B cell (primary cell): ENCODE measurements around the gene TEP1. TPM values are rescaled to one million over a fixed set of nuclear protein-coding genes. Genes with fewer than 3 reads are reported as not detected.

Experiments used
- ATAC-seq: fragments of 200-7000 bp; cut with Tn5 transposase; one replicate; pipeline ENCODE4 v1.10.0; 2021; ENCODE audit warnings: low read depth, mild to moderate bottlenecking, moderate number of reproducible peaks, moderate library complexity
- CTCF ChIA-PET: fragments of 350-600 bp; sonication (Branson Sonifier 250); formaldehyde crosslinking; loops from one replicate; lab custom pipeline; 2021; ENCODE audit warnings: antibody characterized with exemption, inconsistent platforms; lab: Charles Lee
- POLR2A ChIA-PET: fragments of 350-600 bp; sonication (Branson Sonifier 250); formaldehyde crosslinking; loops from one replicate; lab custom pipeline; 2021; ENCODE audit warnings: antibody characterized with exemption; lab: Charles Lee
- DNase-seq: peaks from one replicate; pipeline ENCODE4 v3.0.0; 2013
- H2AFZ ChIP-seq: 2 replicates; pipeline ENCODE4 v1.6.1; 2012; ENCODE audit warnings: mild to moderate bottlenecking, low read depth, low read length; ENCODE audit not compliant: insufficient read depth, poor library complexity, severe bottlenecking
- H3K27ac ChIP-seq, 2 donors: 1 replicate in 1 of 2; 2 replicates in 1 of 2; pipeline ENCODE4 v1.5.1; 2012 to 2013; ENCODE audit warnings: low read length in 2 of 2, mild to moderate bottlenecking in 2 of 2, moderate library complexity in 1 of 2
- H3K27me3 ChIP-seq, 4 experiments: fragments of 200-600 bp in 1 of 4; sonication (generic) in 1 of 4; replicated peaks in 1 of 4; 1 replicate in 2 of 4; 2 replicates in 2 of 4; pipeline versions ENCODE4 v1.6.1 to v1.7.0; 2013 to 2016; ENCODE audit warnings: low read length in 3 of 4, mild to moderate bottlenecking in 2 of 4, mixed read lengths in 1 of 4, moderate library complexity in 1 of 4; ENCODE audit not compliant: insufficient read depth in 4 of 4, control insufficient read depth in 3 of 4; ENCODE audit errors: control extremely low read depth in 1 of 4
- H3K36me3 ChIP-seq, 2 experiments: replicated peaks in 1 of 2; 1 replicate in 1 of 2; 2 replicates in 1 of 2; pipeline versions ENCODE4 v1.6.1 to v1.7.1; 2013; ENCODE audit warnings: low read length in 1 of 2; ENCODE audit not compliant: insufficient read depth in 2 of 2, control insufficient read depth in 1 of 2; ENCODE audit errors: control extremely low read depth in 1 of 2, extremely low read depth in 1 of 2
- H3K4me1 ChIP-seq, 2 donors: fragments of 200-600 bp in 1 of 2; sonication (generic) in 1 of 2; 1 replicate in 1 of 2; 2 replicates in 1 of 2; pipeline versions ENCODE4 v1.5.1 to v1.6.1; 2013 to 2017; ENCODE audit warnings: low read length in 2 of 2; ENCODE audit not compliant: control insufficient read depth in 2 of 2, insufficient read depth in 2 of 2
- H3K4me2 ChIP-seq: replicated peaks from 2 replicates; pipeline ENCODE3; 2012; ENCODE audit warnings: mild to moderate bottlenecking, low read depth, low read length; ENCODE audit not compliant: poor library complexity, severe bottlenecking
- H3K4me3 ChIP-seq, 5 experiments: fragments of 200-600 bp in 1 of 5; sonication (generic) in 1 of 5; 1 replicate in 3 of 5; 2 replicates in 2 of 5; pipeline versions ENCODE4 v1.5.1 to v1.7.0; 2011 to 2016; ENCODE audit warnings: low read length in 4 of 5, mild to moderate bottlenecking in 4 of 5, low read depth in 2 of 5, control low read depth in 1 of 5, moderate library complexity in 1 of 5; ENCODE audit not compliant: insufficient read depth in 1 of 5; ENCODE audit errors: control extremely low read depth in 1 of 5, extremely low read depth in 1 of 5
- H3K79me2 ChIP-seq: fragments of 200-600 bp; sonication (generic); one replicate; pipeline ENCODE4 v1.6.0; 2016; ENCODE audit warnings: low read length; ENCODE audit not compliant: control insufficient read depth, insufficient read depth
- H3K9ac ChIP-seq: fragments of 200-600 bp; sonication (generic); 2 replicates; pipeline ENCODE4 v1.6.1; 2017; ENCODE audit warnings: mild to moderate bottlenecking, low read length, moderate library complexity
- H3K9me3 ChIP-seq, 3 donors: one replicate each; pipeline versions ENCODE4 v1.6.1 to v1.7.1; 2013; ENCODE audit warnings: low read length in 2 of 3; ENCODE audit not compliant: control insufficient read depth in 2 of 3, insufficient read depth in 1 of 3; ENCODE audit errors: control extremely low read depth in 1 of 3
- H4K20me1 ChIP-seq: 2 replicates; pipeline ENCODE4 v1.6.0; 2012; ENCODE audit warnings: mild to moderate bottlenecking, low read length; ENCODE audit not compliant: insufficient read depth, control insufficient read depth, poor library complexity, severe bottlenecking
- H3K27ac Mint-ChIP-seq: one replicate; pipeline ENCODE4 v1.8.0; 2021; ENCODE audit warnings: mixed read lengths
- H3K27me3 Mint-ChIP-seq: one replicate; pipeline ENCODE4 v1.8.0; 2021; ENCODE audit warnings: mixed read lengths
- H3K4me1 Mint-ChIP-seq: one replicate; pipeline ENCODE4 v1.8.0; 2021; ENCODE audit warnings: mixed read lengths
- H3K4me3 Mint-ChIP-seq: one replicate; pipeline ENCODE4 v1.8.0; 2021; ENCODE audit warnings: mixed read lengths
- H3K9me3 Mint-ChIP-seq: one replicate; pipeline ENCODE4 v1.8.0; 2022; ENCODE audit warnings: mixed read lengths; ENCODE audit not compliant: insufficient read depth
- EZH2 ChIP-seq: IDR thresholded peaks from 2 replicates; pipeline ENCODE4 v1.6.1; 2012; ENCODE audit warnings: borderline replicate concordance, low read depth, mild to moderate bottlenecking, moderate library complexity, low read length; ENCODE audit not compliant: insufficient read depth, poor library complexity, severe bottlenecking
- WGBS: methylation state at CpG from one replicate; pipeline ENCODE4 v1.1.5; 2013; ENCODE audit warnings: missing lambda C conversion rate; ENCODE audit not compliant: insufficient coverage; 5-methylcytosine and 5-hydroxymethylcytosine counted together
- intact Hi-C: fragments of 100-400 bp; cut with micrococcal nuclease; formaldehyde crosslinking; loops from one replicate; pipeline ENCODE4 v1.10.0; 2022
- polyA plus RNA-seq: library from polyadenylated mRNA; depleted of rRNA; stranded (reverse); fragments of >200 nt; gene quantifications from 2 replicates; pipeline ENCODE4 v1.2.3, GENCODE V29; 2012
- total RNA-seq, 2 donors: library from RNA; stranded (reverse); fragments of 120-200 nt in 1 of 2; gene quantifications; 1 replicate in 1 of 2; 2 replicates in 1 of 2; pipeline versions ENCODE4 v1.2.3 to v1.2.4, GENCODE V29; 2013 to 2022
- TF ChIP-seq, protein P1 (sequence below): fragments of 200-600 bp; IDR thresholded peaks from one replicate; pipeline ENCODE4 v1.8.0; 2022; ENCODE audit warnings: antibody characterized with exemption, mild to moderate bottlenecking

TEP1 gene
- total and polyA plus RNA-seq, 2 donors (not counting 1 experiment from before 2014, with no cell fraction given) = 69.9 to 123 TPM

DNA sequence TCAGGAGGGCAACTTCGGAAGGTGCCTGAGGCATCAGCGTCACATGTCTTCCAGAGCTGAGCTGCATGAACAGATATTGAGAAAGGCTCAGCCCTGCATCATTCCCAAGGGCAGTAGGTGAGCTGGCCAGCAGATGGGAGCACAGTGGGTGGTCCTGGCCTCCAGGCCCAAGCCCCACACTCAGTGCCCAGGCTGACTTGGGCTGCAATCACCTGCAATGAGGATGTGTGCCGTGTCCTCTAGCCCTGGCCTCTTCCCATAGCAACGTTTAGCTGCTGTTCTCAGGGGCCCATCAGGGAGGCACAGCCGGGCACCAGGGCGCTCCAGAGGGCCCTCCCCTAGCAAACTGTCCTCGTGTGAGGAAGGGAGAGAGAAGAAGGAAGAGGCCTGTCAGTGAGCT lies 32.0 kb downstream of the TEP1 start:
- Mint-ChIP-seq H3K27me3 (no peaks in the 10 kb centered on the region), H3K9me3 (no peaks in the 10 kb centered on the region), H3K4me3 (no peak overlapping the region), H3K27ac (no peak overlapping the region), H3K4me1 (no peaks in the 10 kb centered on the region)
- H3K9ac ChIP-seq = no peak overlapping the region
- WGBS = 94% methylated on average over 5 of the region's 7 CpGs
- H3K27me3 ChIP-seq = no peaks in the 10 kb centered on the region
- no peak overlapping the region for H3K27ac ChIP-seq
- H2AFZ ChIP-seq = no peak overlapping the region
- no peaks in the 10 kb centered on the region for H3K4me1 ChIP-seq
- intact Hi-C loops = no loop called here
- CTCF ChIA-PET = no interaction called here
- H3K9me3 ChIP-seq = no peaks in the 10 kb centered on the region
- POLR2A ChIA-PET = no interaction called here
- DNase-seq = no peak
- H3K4me2 ChIP-seq = no peak overlapping the region
- peaks cover 8 to 99% of the 10 kb centered on the region in 2 experiments for H3K36me3 ChIP-seq
- no peak for TF ChIP-seq EZH2
- TF ChIP-seq, protein P1, sequence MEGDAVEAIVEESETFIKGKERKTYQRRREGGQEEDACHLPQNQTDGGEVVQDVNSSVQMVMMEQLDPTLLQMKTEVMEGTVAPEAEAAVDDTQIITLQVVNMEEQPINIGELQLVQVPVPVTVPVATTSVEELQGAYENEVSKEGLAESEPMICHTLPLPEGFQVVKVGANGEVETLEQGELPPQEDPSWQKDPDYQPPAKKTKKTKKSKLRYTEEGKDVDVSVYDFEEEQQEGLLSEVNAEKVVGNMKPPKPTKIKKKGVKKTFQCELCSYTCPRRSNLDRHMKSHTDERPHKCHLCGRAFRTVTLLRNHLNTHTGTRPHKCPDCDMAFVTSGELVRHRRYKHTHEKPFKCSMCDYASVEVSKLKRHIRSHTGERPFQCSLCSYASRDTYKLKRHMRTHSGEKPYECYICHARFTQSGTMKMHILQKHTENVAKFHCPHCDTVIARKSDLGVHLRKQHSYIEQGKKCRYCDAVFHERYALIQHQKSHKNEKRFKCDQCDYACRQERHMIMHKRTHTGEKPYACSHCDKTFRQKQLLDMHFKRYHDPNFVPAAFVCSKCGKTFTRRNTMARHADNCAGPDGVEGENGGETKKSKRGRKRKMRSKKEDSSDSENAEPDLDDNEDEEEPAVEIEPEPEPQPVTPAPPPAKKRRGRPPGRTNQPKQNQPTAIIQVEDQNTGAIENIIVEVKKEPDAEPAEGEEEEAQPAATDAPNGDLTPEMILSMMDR = no peak
- no peak for ATAC-seq
- peaks cover 1% of the 10 kb centered on the region for H4K20me1 ChIP-seq
- peaks cover 5% of the 10 kb centered on the region for H3K79me2 ChIP-seq
- no peak overlapping the region for H3K4me3 ChIP-seq

DNA sequence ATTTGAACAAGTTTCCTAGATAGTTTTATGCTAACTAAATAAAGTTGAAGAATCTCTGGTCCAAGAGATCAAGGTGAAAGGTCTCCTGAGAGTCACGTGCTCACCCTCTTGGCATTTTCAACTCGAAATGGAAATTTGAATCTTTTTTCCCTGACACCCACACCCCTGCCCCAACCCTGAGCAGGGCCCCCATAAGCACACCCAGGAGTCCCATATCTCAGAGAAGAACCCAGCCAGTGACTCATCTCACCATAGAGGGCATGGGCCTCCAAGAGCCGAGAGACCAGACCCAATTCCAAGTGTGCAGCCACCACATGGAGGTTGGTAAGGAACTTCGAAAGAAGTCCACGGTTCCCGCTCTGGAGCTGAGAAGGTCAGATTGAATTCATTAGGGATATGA lies 32.6 kb downstream of the TEP1 start:
- no peak overlapping the region for H2AFZ ChIP-seq
- ATAC-seq (no peak), DNase-seq (no peak)
- ChIA-PET CTCF (no interaction called here), POLR2A (no interaction called here)
- H3K27ac Mint-ChIP-seq = no peak overlapping the region
- H3K27me3 Mint-ChIP-seq = no peaks in the 10 kb centered on the region
- H3K36me3 ChIP-seq = peaks cover 7 to 99% of the 10 kb centered on the region in 2 experiments
- no peak overlapping the region for H3K4me3 ChIP-seq
- 87% methylated on average over 6 of the region's 6 CpGs for whole genome bisulfite sequencing
- TF ChIP-seq EZH2 = no peak
- TF ChIP-seq, protein P1 = no peak
- H3K9ac ChIP-seq = no peak overlapping the region
- H3K4me2 ChIP-seq = no peak overlapping the region
- no peaks in the 10 kb centered on the region for H4K20me1 ChIP-seq
- H3K27me3 ChIP-seq = no peaks in the 10 kb centered on the region
- H3K9me3 Mint-ChIP-seq = no peaks in the 10 kb centered on the region
- intact Hi-C loops = no loop called here
- no peaks in the 10 kb centered on the region for H3K9me3 ChIP-seq
- H3K27ac ChIP-seq = no peak overlapping the region
- no peaks in the 10 kb centered on the region for H3K4me1 ChIP-seq
- no peaks in the 10 kb centered on the region for H3K4me1 Mint-ChIP-seq
- no peak overlapping the region for H3K4me3 Mint-ChIP-seq
- peaks cover 5% of the 10 kb centered on the region for H3K79me2 ChIP-seq
